HG03354 (cell line): ENCODE results near the gene CCDC146.
"Not testable (repeated sequence)": the region's sequence is repeated elsewhere in the genome, so short reads cannot be mapped to it uniquely, and the experiment has no call there.

ENCODE experiments used
- ATAC-seq: cut with Tn5 transposase; IDR thresholded peaks from one replicate; pipeline ENCODE4 v1.9.1; 2021; ENCODE audit warnings: mild to moderate bottlenecking; ENCODE audit not compliant: unreplicated experiment, poor library complexity, severe bottlenecking

CCDC146 gene

GRCh38 chr7:77320714-77321113 lies 198.3 kb downstream of the CCDC146 start:
- no peak for ATAC-seq

- no peak for ATAC-seq
Measured at GRCh38 chr7:77321300-77321699, 198.9 kb downstream of the CCDC146 start.

GRCh38 chr7:77326131-77326530 lies 203.7 kb downstream of the CCDC146 start:
- ATAC-seq = no peak

- no peak for ATAC-seq
Measured at GRCh38 chr7:77327067-77327931, 204.9 kb downstream of the CCDC146 start.

- ATAC-seq = no peak
Measured at GRCh38 chr7:77327932-77328628, 205.7 kb downstream of the CCDC146 start.

GRCh38 chr7:77328669-77329068 lies 206.3 kb downstream of the CCDC146 start:
- no peak for ATAC-seq

- peak; percentile 10 for ATAC-seq
Measured at GRCh38 chr7:77329466-77330168, 207.2 kb downstream of the CCDC146 start.

- ATAC-seq = peak; percentile 51
Measured at GRCh38 chr7:77330169-77330882, 207.9 kb downstream of the CCDC146 start.

GRCh38 chr7:77331938-77332695 lies 209.7 kb downstream of the CCDC146 start:
- peak; percentile 81 for ATAC-seq

- not testable (repeated sequence) for ATAC-seq
Measured at GRCh38 chr7:77334039-77334438, 211.6 kb downstream of the CCDC146 start.

GRCh38 chr7:77335581-77335980 lies 213.2 kb downstream of the CCDC146 start:
- no peak for ATAC-seq

- no peak for ATAC-seq
Measured at GRCh38 chr7:77337456-77337990, 215.1 kb downstream of the CCDC146 start.

- no peak for ATAC-seq
Measured at GRCh38 chr7:77338260-77338659, 215.8 kb downstream of the CCDC146 start.

- ATAC-seq = no peak
Measured at GRCh38 chr7:77338883-77339629, 216.6 kb downstream of the CCDC146 start.

- ATAC-seq = no peak
Measured at GRCh38 chr7:77339726-77340125, 217.3 kb downstream of the CCDC146 start.
